WI38 (cell line): ENCODE data around the gene HINFP.

ENCODE experiments used
- H3K4me3 ChIP-seq: 2 replicates; pipeline ENCODE4 v1.5.1; 2011; ENCODE audit warnings: low read depth, mild to moderate bottlenecking, control low read depth, low read length
- CTCF ChIP-seq: IDR thresholded peaks from 2 replicates; pipeline ENCODE4 v1.5.1; 2012; ENCODE audit warnings: low read depth, mild to moderate bottlenecking, control low read depth, low read length

The HINFP gene

GRCh38 chr11:119087123-119087522 is 34.3 kb upstream of the HINFP start:
- no peak for TF ChIP-seq CTCF

GRCh38 chr11:119087747-119088241 is 33.6 kb upstream of the HINFP start:
- H3K4me3 ChIP-seq = no peak overlapping the region
- TF ChIP-seq CTCF = no peak

More at GRCh38 chr11:119087123-119087522, 34.3 kb upstream of the HINFP start:
- H3K4me3 ChIP-seq = no peak overlapping the region

GRCh38 chr11:119088406-119088805 is 33.0 kb upstream of the HINFP start:
- no peak for TF ChIP-seq CTCF
- H3K4me3 ChIP-seq = no peak overlapping the region

- no peak for TF ChIP-seq CTCF
- H3K4me3 ChIP-seq = no peak overlapping the region
These were observed 32.1 kb upstream of the HINFP start for GRCh38 chr11:119089319-119089718.

GRCh38 chr11:119091178-119091577 is 30.2 kb upstream of the HINFP start:
- no peak for TF ChIP-seq CTCF

GRCh38 chr11:119091966-119092879 is 29.2 kb upstream of the HINFP start:
- H3K4me3 ChIP-seq = peak overlapping the region; percentile 81
- TF ChIP-seq CTCF = no peak

More at GRCh38 chr11:119091178-119091577, 30.2 kb upstream of the HINFP start:
- no peak overlapping the region for H3K4me3 ChIP-seq
